KMS-11 (cell line): ENCODE results near the gene TMC1.

Experiments
- H2AFZ ChIP-seq: fragments of 200-600 bp; sonication (generic); 2 replicates; pipeline ENCODE4 v1.6.1; 2016; ENCODE audit warnings: antibody characterized with exemption, mixed run types, low read depth
- H3K27ac ChIP-seq: fragments of 200-600 bp; sonication (generic); 2 replicates; pipeline ENCODE4 v1.6.1; 2016; ENCODE audit warnings: mild to moderate bottlenecking, mixed run types
- H3K27me3 ChIP-seq: fragments of 200-600 bp; sonication (generic); 2 replicates; pipeline ENCODE4 v1.6.1; 2017; ENCODE audit warnings: mild to moderate bottlenecking, low read depth, mixed run types, moderate library complexity; ENCODE audit not compliant: insufficient read depth
- H3K36me3 ChIP-seq: fragments of 200-600 bp; sonication (generic); 2 replicates; pipeline ENCODE4 v1.6.1; 2017; ENCODE audit warnings: mild to moderate bottlenecking, mixed run types; ENCODE audit not compliant: insufficient read depth
- H3K4me1 ChIP-seq: fragments of 200-600 bp; sonication (generic); 2 replicates; pipeline ENCODE4 v1.6.1; 2016; ENCODE audit warnings: mild to moderate bottlenecking, low read depth, mixed run types; ENCODE audit not compliant: poor library complexity, severe bottlenecking
- H3K4me2 ChIP-seq: fragments of 200-600 bp; sonication (generic); 2 replicates; pipeline ENCODE4 v1.7.0; 2016; ENCODE audit warnings: mild to moderate bottlenecking, mixed run types
- H3K4me3 ChIP-seq: fragments of 200-600 bp; sonication (generic); IDR thresholded peaks from 2 replicates; pipeline ENCODE4 v1.6.1; 2017; ENCODE audit warnings: low read depth, low read length, mixed read lengths; ENCODE audit not compliant: insufficient read depth
- H3K79me2 ChIP-seq: fragments of 200-600 bp; sonication (generic); 2 replicates; pipeline ENCODE4 v1.6.1; 2016; ENCODE audit warnings: low read depth, mixed run types; ENCODE audit not compliant: insufficient read depth
- H3K9ac ChIP-seq: fragments of 200-600 bp; sonication (generic); 2 replicates; pipeline ENCODE4 v1.6.1; 2016; ENCODE audit warnings: mild to moderate bottlenecking, mixed run types
- H4K20me1 ChIP-seq: fragments of 200-600 bp; sonication (generic); 2 replicates; pipeline ENCODE4 v1.6.1; 2016; ENCODE audit warnings: mild to moderate bottlenecking, mixed run types; ENCODE audit not compliant: insufficient read depth
- TF ChIP-seq, protein P1 (sequence below): fragments of 200-600 bp; sonication (generic); conservative IDR thresholded peaks from 2 replicates; pipeline ENCODE4 v1.6.1; 2017; ENCODE audit warnings: low read depth, mild to moderate bottlenecking, antibody characterized with exemption, low read length, moderate library complexity, mixed read lengths

Gene TMC1

DNA sequence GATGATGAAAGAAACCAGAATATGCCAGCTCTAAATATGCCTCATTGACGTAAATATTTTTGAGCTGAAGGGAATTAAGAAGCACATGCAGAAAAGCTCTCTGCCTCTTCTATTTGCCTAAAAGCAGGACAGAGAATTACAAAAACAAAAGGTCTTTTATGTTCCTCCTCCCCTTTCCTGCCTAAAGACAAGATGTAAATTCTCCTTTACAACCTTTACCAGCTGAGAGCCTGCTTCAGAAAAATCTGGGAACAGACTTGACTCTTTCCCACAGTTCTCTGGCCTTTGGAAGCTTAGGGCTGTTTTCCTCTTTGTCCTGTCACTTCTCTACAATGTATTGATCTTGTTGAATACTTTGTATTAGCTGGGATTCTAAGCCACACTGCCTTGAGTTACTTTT is 199.7 kb downstream of the TMC1 start:
- no peak overlapping the region for H3K9ac ChIP-seq
- no peaks in the 10 kb centered on the region for H4K20me1 ChIP-seq
- H3K4me2 ChIP-seq, result no peak overlapping the region
- no peaks in the 10 kb centered on the region for H3K79me2 ChIP-seq
- no peak overlapping the region for H3K4me3 ChIP-seq
- TF ChIP-seq, protein P1, sequence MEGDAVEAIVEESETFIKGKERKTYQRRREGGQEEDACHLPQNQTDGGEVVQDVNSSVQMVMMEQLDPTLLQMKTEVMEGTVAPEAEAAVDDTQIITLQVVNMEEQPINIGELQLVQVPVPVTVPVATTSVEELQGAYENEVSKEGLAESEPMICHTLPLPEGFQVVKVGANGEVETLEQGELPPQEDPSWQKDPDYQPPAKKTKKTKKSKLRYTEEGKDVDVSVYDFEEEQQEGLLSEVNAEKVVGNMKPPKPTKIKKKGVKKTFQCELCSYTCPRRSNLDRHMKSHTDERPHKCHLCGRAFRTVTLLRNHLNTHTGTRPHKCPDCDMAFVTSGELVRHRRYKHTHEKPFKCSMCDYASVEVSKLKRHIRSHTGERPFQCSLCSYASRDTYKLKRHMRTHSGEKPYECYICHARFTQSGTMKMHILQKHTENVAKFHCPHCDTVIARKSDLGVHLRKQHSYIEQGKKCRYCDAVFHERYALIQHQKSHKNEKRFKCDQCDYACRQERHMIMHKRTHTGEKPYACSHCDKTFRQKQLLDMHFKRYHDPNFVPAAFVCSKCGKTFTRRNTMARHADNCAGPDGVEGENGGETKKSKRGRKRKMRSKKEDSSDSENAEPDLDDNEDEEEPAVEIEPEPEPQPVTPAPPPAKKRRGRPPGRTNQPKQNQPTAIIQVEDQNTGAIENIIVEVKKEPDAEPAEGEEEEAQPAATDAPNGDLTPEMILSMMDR, result no peak
- no peak overlapping the region for H2AFZ ChIP-seq
- H3K4me1 ChIP-seq, result no peaks in the 10 kb centered on the region
- no peak overlapping the region for H3K27ac ChIP-seq
- H3K36me3 ChIP-seq, result no peaks in the 10 kb centered on the region
- no peaks in the 10 kb centered on the region for H3K27me3 ChIP-seq

DNA sequence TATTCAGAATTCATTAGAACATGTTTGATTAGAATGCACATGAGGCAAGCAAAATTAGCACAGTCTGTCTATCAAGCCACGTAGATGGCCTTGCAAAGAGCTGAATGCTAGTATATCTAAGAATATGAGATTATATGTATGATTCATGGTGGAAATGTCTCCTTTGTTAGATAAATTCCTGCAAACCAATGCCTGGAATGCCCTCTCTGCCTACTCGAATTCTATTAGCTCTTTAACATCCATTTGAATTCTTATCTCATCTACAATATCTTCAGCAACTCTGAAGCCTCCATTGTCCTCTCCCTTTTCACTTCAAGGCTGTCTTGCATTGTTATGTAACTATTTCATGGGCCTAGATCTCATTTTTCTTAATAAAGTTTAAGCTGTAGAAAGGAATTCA is 205.5 kb downstream of the TMC1 start:
- H3K36me3 ChIP-seq, result no peaks in the 10 kb centered on the region
- H3K27ac ChIP-seq, result no peak overlapping the region
- TF ChIP-seq, protein P1, result no peak
- no peaks in the 10 kb centered on the region for H3K4me1 ChIP-seq
- no peaks in the 10 kb centered on the region for H4K20me1 ChIP-seq
- no peaks in the 10 kb centered on the region for H3K27me3 ChIP-seq
- H2AFZ ChIP-seq, result no peak overlapping the region
- no peaks in the 10 kb centered on the region for H3K79me2 ChIP-seq
- no peak overlapping the region for H3K4me2 ChIP-seq
- no peak overlapping the region for H3K9ac ChIP-seq
- no peak overlapping the region for H3K4me3 ChIP-seq

DNA sequence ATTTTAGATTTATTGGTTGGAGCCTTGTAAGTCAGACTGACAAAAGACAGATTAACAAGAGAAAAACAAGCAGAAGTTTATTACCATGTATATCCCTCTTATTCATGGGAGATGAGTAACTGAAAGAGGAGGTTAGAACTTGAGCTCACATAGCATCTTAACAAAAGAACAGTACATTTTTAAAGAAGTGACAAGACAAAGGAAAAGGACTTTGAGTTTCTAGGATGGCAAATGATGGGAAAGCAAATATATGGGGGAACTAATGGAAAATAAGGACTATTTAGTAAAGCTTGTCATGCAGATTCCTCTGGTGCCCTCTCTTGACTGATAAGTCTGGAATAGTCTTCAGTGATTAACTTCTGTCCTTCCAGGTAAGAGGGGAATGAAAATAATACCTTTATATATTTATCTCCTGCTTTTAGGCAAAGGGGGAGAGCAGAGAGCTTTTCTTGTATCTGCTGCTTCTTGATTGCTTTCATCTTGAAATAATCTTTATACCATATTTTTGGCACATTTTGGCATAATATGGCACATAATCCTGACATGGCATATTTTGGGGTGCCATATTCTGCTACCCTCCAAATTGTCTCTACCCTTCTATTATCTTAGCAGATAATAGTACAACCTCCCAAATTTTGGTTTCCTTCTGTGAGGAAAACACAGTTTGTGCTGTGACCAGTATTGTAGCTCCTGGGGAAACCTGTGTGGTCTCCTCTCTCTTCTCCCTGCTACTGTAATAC is 206.8 kb downstream of the TMC1 start:
- Histone ChIP-seq H2AFZ (no peak overlapping the region), H3K4me3 (no peak overlapping the region)

DNA sequence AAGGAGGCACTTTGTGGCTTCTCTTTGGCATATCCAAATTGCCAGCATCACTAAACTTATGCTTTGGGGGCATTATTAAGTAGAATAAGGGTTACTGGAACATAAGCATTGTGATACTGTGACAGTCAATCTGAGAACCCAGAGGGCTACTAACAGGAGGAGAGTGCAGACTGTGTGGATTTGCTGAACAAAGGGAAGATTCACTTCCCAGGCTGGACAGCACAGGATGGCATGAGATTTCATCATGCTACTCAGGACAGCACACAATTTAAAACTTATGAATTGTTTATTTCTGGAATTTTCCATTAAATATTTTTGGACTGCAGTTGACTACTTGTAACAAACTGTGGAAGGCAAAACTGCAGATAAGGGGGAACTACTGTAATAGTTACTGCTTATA is 212.5 kb downstream of the TMC1 start:
- Histone ChIP-seq H3K36me3 (no peaks in the 10 kb centered on the region), H3K9ac (no peak overlapping the region), H3K4me1 (no peaks in the 10 kb centered on the region), H4K20me1 (no peaks in the 10 kb centered on the region), H3K79me2 (no peaks in the 10 kb centered on the region), H3K27me3 (no peaks in the 10 kb centered on the region), H2AFZ (no peak overlapping the region), H3K4me2 (no peak overlapping the region), H3K4me3 (no peak overlapping the region), H3K27ac (no peak overlapping the region)
- TF ChIP-seq, protein P1, result no peak

More for the DNA sequence above, 206.8 kb downstream of the TMC1 start:
- H3K36me3 ChIP-seq, result no peaks in the 10 kb centered on the region
- no peaks in the 10 kb centered on the region for H3K27me3 ChIP-seq
- no peaks in the 10 kb centered on the region for H3K4me1 ChIP-seq
- TF ChIP-seq, protein P1, result no peak
- no peaks in the 10 kb centered on the region for H3K79me2 ChIP-seq
- H3K9ac ChIP-seq, result no peak overlapping the region
- H3K4me2 ChIP-seq, result no peak overlapping the region
- no peak overlapping the region for H3K27ac ChIP-seq
- no peaks in the 10 kb centered on the region for H4K20me1 ChIP-seq
